Spleen (tissue), 13 donors: ENCODE results near the gene SIRPB2. TPM values are rescaled to one million over a fixed set of nuclear protein-coding genes. Genes with fewer than 3 reads are reported as not detected.

Experiments
- DNase-seq: peaks from one replicate; pipeline ENCODE4 v3.0.0-alpha.2; 2020
- H3K27ac ChIP-seq, 8 donors: fragments of 200-600 bp; sonication (generic) in 7 of 8; 1 replicate in 4 of 8; 2 replicates in 4 of 8; pipeline versions ENCODE4 v1.5.0 to v1.8.0; 2016 to 2021; ENCODE audit warnings: inconsistent platforms in 4 of 8, mild to moderate bottlenecking in 4 of 8, moderate library complexity in 1 of 8
- H3K27me3 ChIP-seq, 7 donors: fragments of 200-600 bp; sonication (generic) in 6 of 7; replicated peaks in 1 of 7; 1 replicate in 4 of 7; 2 replicates in 3 of 7; pipeline versions ENCODE4 v1.5.0 to v1.8.0; 2016 to 2021; ENCODE audit warnings: inconsistent platforms in 3 of 7, mild to moderate bottlenecking in 1 of 7
- H3K36me3 ChIP-seq, 6 donors: fragments of 200-600 bp; sonication (generic) in 5 of 6; 1 replicate in 4 of 6; 2 replicates in 2 of 6; pipeline versions ENCODE4 v1.5.0 to v1.8.0; 2016 to 2021; ENCODE audit warnings: inconsistent platforms in 2 of 6
- H3K4me1 ChIP-seq, 6 donors: fragments of 200-600 bp; sonication (generic) in 5 of 6; 1 replicate in 3 of 6; 2 replicates in 3 of 6; pipeline versions ENCODE4 v1.5.0 to v1.8.0; 2016 to 2021; ENCODE audit warnings: inconsistent platforms in 3 of 6
- H3K4me3 ChIP-seq, 8 donors: fragments of 200-600 bp; sonication (generic) in 7 of 8; 1 replicate in 4 of 8; 2 replicates in 4 of 8; pipeline versions ENCODE4 v1.5.0 to v1.8.0; 2016 to 2021; ENCODE audit warnings: inconsistent platforms in 4 of 8, mild to moderate bottlenecking in 4 of 8, moderate library complexity in 2 of 8
- H3K9me3 ChIP-seq, 8 donors: fragments of 200-600 bp; sonication (generic) in 7 of 8; 1 replicate in 4 of 8; 2 replicates in 4 of 8; pipeline versions ENCODE4 v1.5.0 to v1.8.0; 2016 to 2021; ENCODE audit warnings: inconsistent platforms in 4 of 8
- CTCF ChIP-seq, 11 experiments: fragments of 200-600 bp in 7 of 11; fragments of 450-650 bp in 4 of 11; sonication (generic) in 4 of 11; IDR thresholded peaks in 8 of 11; conservative IDR thresholded peaks in 3 of 11; 1 replicate in 7 of 11; 2 replicates in 4 of 11; pipeline versions ENCODE4 v1.4.0 to v1.8.0; 2016 to 2021; ENCODE audit warnings: antibody characterized with exemption in 11 of 11, inconsistent platforms in 4 of 11, mild to moderate bottlenecking in 1 of 11
- POLR2A ChIP-seq, 3 donors: fragments of 450-650 bp; IDR thresholded peaks; one replicate each; pipeline ENCODE4 v1.5.1; 2017; ENCODE audit warnings: antibody characterized with exemption in 3 of 3, mild to moderate bottlenecking in 1 of 3
- POLR2AphosphoS5 ChIP-seq, 3 donors: sonication (generic); formaldehyde crosslinking; IDR thresholded peaks; one replicate each; pipeline ENCODE4 v1.5.1; 2017; ENCODE audit warnings: antibody characterized with exemption in 3 of 3
- WGBS, 5 donors: extraction: QIAGEN DNeasy Blood & Tissue Kit in 3 of 5; methylation state at CpG; one replicate each; pipeline versions ENCODE4 v1.1.5 to v1.1.7; 2013 to 2018; 5-methylcytosine and 5-hydroxymethylcytosine counted together
- intact Hi-C: fragments of 100-400 bp; cut with DNase I; formaldehyde crosslinking; loops from one replicate; pipeline ENCODE4 v1.15.0; 2023; ENCODE audit warnings: low total_unique reads
- long read RNA-seq, 2 donors: transcript quantifications; one replicate each; lab custom pipeline, GENCODE V29; 2026
- polyA plus RNA-seq, 3 donors: library from polyadenylated mRNA; stranded (reverse); fragments of 200-250 nt; gene quantifications; one replicate each; pipeline ENCODE4 v1.2.1, GENCODE V29; 2013
- total RNA-seq, 7 donors: library from RNA; depleted of rRNA in 3 of 7; stranded (reverse); fragments of >200 nt in 3 of 7; fragmentation: NEBNext Ultra II Directional in 4 of 7; extraction: Animal tissue kit (Norgen Biotek cat#: 25700) in 4 of 7; gene quantifications; one replicate each; pipeline versions ENCODE4 v1.1.0 to v1.2.1, GENCODE V29; 2016 to 2021
- donor health status: healthy with polysubstance abuse.
- donor health status: DM: no; HTN: no; CAD: no; lungs with moderate emphysema.
- donor health status: DM: no; HTN: no; CAD: no.
- donor health status: Bipolar disorder and iron deficiency.
- donor health status: healthy.
- donor health status: DM: no; HTN: no; CAD: no.
- donor health status: DM: yes; HTN: yes; CAD: no.

Gene SIRPB2
- 10 to 100 TPM; 27.3 to 92.2 (median 42.1) TPM for total RNA-seq
- 1 to 10 TPM; 2.1 to 4.7 (median 2.2) TPM for polyA plus RNA-seq
- long read RNA-seq, donor 1 = 0 reads
- long read RNA-seq, donor 2 = 0 reads

GRCh38 chr20:1491281-1491840 is at the start of gene SIRPB2:
TSS of gene SIRPB2 (minus strand) at chr20:1491420. CDS start at chr20:1491359, 61 bp downstream.
- TF ChIP-seq POLR2A (IDR thresholded peaks at IDR 0.05) = no peak
- TF ChIP-seq POLR2AphosphoS5 (IDR thresholded peaks at IDR 0.05) = peak; percentile 59 to 80 (median 61)
- no peak for TF ChIP-seq CTCF (IDR thresholded peaks at IDR 0.05 in 8 of 11, conservative IDR thresholded peaks at IDR 0.05 in 3 of 11)
- Histone ChIP-seq H3K27ac (peak within 1 kb of the TSS in 7 of 8 donors; percentile 75 to 94 (median 87)), H3K27me3 (no peaks in the 10 kb centered on the region), H3K4me3 (peak within 1 kb of the TSS in 7 of 8 donors; percentile 12 to 64 (median 33)), H3K36me3 (no peaks in the 10 kb centered on the region), H3K4me1 (peaks cover 10 to 67% (median 28%) of the 10 kb centered on the region in 6 donors), H3K9me3 (no peaks in the 10 kb centered on the region)
- peak; percentile 89 for DNase-seq
- intact Hi-C loops = no loop called here
- 15 to 34% (median 19%) methylated on average over 10 to 11 of the region's 11 CpGs for WGBS, 5 donors

GRCh38 chr20:1539816-1540419 is 48.7 kb upstream of the SIRPB2 start:
- intact Hi-C loops = no loop called here
- Histone ChIP-seq H3K27ac (peak overlapping the region in 1 of 8 donors; percentile 94), H3K4me3 (no peak overlapping the region), H3K4me1 (peaks cover 9 to 40% (median 30%) of the 10 kb centered on the region in 6 donors), H3K27me3 (no peaks in the 10 kb centered on the region), H3K36me3 (no peaks in the 10 kb centered on the region), H3K9me3 (no peaks in the 10 kb centered on the region)
- 50 to 100% (median 96%) methylated on average over 1 of the region's 1 CpG for WGBS, 5 donors
- TF ChIP-seq CTCF (IDR thresholded peaks at IDR 0.05 in 8 of 11, conservative IDR thresholded peaks at IDR 0.05 in 3 of 11) (no peak), POLR2AphosphoS5 (IDR thresholded peaks at IDR 0.05) (no peak), POLR2A (IDR thresholded peaks at IDR 0.05) (no peak)
- no peak for DNase-seq

GRCh38 chr20:1538655-1539054 is 47.4 kb upstream of the SIRPB2 start:
- peaks cover 9 to 52% (median 32%) of the 10 kb centered on the region in 6 donors for H3K4me1 ChIP-seq

More at GRCh38 chr20:1538655-1539054, 47.4 kb upstream of the SIRPB2 start:
- TF ChIP-seq POLR2AphosphoS5 (IDR thresholded peaks at IDR 0.05) = no peak
- TF ChIP-seq POLR2A (IDR thresholded peaks at IDR 0.05) = no peak
- no peak for TF ChIP-seq CTCF (IDR thresholded peaks at IDR 0.05 in 8 of 11, conservative IDR thresholded peaks at IDR 0.05 in 3 of 11)
- H3K27ac ChIP-seq = peak overlapping the region in 5 of 8 donors; percentile 86 to 94 (median 90)
- no peaks in the 10 kb centered on the region for H3K36me3 ChIP-seq
- no peaks in the 10 kb centered on the region for H3K9me3 ChIP-seq
- no peak for DNase-seq
- no peaks in the 10 kb centered on the region for H3K27me3 ChIP-seq
- H3K4me3 ChIP-seq = peak overlapping the region in 1 of 8 donors; percentile 58
- intact Hi-C loops = no loop called here
